Loucy (cell line): Measurements from ENCODE around the gene ATP11A.

Experiments used
- CTCF ChIP-seq: fragments of 200-600 bp; sonication (generic); conservative IDR thresholded peaks from 2 replicates; pipeline ENCODE4 v1.5.1; 2014; ENCODE audit warnings: mild to moderate bottlenecking, antibody characterized with exemption, low read length
- EZH2phosphoT487 ChIP-seq: fragments of 200-600 bp; IDR thresholded peaks from 2 replicates; pipeline ENCODE4 v1.6.1; 2018; ENCODE audit warnings: antibody characterized with exemption, mild to moderate bottlenecking, moderate library complexity, borderline replicate concordance

DNA sequence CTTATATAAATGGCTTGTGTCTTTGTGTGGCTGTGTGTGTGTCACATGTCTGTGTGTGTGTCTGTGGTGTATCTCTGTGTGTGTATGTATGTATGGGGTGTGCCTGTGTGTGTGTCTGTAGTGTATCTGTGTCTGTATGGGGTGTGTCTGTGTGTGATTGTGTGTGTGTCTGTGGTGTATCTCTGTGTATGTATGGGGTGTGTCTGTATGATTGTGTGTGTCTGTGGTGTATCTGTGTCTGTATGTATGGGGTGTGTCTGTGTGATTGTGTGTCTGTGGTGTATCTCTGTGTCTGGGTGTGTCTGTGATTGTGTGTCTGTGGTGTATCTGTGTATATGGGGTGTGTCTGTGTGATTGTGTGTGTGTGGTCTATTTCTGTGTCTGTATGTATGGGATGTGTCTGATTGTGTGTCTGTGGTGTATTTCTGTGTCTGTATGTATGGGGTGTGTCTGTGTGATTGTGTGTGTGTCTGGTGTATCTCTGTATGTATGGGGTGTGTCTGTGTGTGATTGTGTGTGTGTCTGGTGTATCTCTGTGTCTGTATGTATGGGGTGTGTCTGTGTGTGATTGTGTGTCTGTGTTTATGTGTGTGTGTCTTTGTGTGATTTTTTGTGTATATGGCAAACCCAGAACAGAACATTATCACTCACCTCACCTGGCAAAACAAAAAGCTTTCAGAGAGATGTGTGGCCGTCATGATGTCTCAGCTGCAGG, 223.0 kb downstream of the ATP11A start:
- TF ChIP-seq CTCF (no peak), EZH2phosphoT487 (no peak)
